HG03097 (cell line): ENCODE data around the gene CERS6.
"Not testable (repeated sequence)": the region's sequence is repeated elsewhere in the genome, so short reads cannot be mapped to it uniquely, and the experiment has no call there.

ENCODE experiments used
- ATAC-seq: cut with Tn5 transposase; IDR thresholded peaks from one replicate; pipeline ENCODE4 v1.9.1; 2021; ENCODE audit not compliant: unreplicated experiment, low FRiP score

Gene CERS6, protein sequence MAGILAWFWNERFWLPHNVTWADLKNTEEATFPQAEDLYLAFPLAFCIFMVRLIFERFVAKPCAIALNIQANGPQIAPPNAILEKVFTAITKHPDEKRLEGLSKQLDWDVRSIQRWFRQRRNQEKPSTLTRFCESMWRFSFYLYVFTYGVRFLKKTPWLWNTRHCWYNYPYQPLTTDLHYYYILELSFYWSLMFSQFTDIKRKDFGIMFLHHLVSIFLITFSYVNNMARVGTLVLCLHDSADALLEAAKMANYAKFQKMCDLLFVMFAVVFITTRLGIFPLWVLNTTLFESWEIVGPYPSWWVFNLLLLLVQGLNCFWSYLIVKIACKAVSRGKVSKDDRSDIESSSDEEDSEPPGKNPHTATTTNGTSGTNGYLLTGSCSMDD

DNA sequence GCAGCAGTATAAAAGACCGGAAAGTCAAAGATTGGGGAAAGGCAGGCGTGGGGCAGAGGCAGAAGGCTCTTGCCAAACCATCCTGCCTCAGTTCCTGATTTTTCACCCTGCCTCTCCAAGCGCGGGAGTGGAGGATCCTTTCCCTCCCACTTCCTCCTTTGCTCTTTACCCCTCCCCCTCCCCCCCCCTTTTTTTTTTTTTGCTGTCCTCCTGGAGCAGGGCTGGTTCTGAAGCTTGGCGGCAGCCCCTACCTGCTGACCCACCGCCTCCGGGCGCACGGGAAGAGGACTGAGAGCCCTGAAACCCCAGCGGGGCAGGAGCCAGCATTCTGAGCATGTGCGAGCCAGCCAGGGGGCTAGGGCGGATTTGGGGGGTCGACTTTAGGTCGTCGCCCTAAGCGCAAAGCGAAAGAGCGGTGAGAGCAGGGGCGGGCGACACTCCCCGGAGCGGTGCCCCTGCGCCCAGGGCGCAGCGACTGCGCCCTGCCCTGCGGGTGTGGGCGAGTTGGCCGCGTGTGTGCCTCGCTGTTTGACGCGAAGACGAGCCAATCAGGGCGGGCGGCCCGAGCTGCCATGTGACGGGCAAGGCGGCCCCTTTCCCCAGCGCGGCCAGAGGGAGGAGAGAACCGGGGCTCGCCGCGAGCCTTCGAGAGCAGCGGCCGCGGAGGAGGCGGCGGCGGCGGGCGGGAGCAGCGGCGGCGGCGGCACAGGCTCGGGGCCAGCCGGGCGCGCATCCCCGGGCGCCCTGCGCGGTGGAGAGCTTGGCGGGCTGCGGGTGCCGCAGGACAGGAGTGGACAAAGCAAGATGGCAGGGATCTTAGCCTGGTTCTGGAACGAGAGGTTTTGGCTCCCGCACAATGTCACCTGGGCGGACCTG lies at the start of gene CERS6:
CERS6 (plus strand) TSS at position 628 of the 876 bp plus-strand sequence; CDS start at position 805, 177 bp downstream.
- peak; percentile 88 for ATAC-seq

DNA sequence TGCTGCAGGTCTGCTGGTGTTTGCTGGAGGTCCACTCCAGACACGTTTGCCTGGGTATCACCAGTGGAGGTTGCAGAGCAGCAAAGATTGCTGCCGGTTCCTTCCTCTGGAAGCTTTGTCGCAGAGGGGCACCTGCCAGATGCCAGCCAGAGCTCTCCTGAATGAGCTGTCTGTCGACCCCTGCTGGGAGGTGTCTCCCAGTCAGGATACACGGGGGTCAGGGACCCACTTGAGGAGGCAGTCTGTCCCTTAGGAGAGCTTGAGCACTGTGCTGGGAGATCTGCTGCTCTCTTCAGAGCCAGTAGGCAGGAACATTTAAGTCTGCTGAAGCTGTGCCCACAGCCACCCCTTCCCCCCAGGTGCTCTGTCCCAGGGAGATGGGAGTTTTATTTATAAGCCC lies 43.8 kb upstream of the CERS6 start:
- not testable (repeated sequence) for ATAC-seq

DNA sequence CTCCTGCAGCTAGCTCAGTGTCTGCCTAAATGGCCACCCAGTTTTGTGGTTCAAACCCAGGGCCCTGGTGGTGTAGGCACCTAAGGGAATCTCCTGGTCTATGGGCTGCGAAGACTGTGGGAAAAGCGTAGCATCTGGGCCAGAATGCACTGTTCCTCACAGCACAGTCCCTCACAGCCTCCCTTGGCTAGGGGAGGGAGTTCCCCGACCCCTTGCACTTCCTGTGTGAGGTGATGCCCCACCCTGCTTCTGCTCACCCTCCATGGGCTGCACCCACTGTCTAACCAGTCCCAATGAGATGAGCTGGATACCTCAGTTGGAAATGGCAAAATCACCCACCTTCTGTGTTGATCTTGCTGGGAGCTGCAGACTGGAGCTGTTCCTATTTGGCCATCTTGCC lies 43.0 kb upstream of the CERS6 start:
- not testable (repeated sequence) for ATAC-seq

DNA sequence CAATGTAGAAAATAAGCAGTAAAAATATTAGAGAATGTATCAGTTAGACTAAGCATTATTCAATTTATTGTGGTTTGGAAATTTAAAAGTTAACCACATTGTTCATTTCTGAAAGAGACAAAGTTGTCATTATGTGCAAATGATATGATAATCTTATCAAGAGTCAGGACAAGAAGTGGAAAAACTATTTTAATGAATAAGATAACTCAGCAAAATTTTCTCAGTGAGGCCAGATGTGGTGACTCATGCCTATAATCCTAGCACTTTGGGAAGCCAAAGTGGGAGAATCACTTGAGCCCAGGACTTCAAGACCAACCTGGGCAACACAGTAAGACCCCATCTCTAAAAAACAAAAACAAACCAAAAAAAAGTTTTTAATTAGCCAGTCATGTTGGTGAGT lies 39.5 kb upstream of the CERS6 start:
- no peak for ATAC-seq

DNA sequence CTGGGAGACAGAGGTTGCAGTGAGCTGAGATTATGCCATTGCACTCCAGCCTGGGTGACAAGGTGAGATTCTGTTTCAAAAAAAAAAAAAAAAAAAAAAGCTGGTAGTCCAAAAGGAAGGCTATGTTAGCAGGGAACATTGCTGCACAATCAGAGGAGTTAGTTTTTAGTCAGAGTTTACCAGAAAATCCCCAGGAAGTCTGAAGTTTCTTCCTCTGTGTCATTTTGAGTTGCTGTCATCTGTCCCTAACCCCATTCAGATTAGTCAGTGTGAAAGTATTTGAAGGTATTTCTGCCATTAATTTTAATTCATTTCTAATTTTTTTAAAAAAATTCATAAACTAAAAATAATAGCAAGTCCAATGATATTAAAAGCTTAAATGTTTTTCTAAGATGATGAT lies 33.5 kb upstream of the CERS6 start:
- no peak for ATAC-seq

DNA sequence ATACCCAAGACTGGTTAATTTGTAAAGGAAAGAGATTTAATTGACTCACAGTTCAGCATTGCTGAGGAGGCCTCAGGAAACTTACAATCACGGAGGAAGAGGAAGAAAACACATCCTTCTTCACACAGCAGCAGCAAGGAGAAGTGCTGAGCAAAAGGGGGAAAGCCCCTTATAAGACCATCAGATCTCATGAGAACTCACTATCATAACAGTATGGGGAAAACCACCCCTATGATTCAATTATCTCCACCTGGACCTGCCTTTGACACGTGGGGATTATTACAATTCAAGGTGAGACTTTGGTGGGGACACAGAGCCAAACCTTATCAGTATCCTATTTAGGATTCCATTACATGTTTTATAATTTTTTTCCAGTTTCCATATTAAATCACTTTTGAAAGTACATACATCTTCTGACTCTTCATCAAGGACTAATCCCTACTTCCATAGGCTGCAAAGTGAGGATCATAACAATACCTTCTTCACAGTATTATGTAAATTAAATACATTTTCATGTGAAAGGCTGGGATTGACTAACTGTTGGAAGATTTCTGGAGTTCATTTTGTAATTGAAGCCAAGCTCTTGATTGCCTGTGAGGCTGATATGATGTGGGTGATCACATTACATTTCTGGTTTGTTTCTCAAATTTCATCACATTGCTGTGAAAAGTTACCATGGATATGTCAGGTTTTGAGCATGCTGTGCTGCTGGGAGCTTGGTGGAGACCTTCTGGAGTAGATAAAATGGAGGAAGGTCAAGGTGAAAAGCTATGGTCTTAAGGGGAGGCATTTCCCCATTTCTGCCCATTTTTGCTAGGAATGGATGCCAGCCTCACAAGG lies 31.7 kb upstream of the CERS6 start:
- ATAC-seq: no peak

DNA sequence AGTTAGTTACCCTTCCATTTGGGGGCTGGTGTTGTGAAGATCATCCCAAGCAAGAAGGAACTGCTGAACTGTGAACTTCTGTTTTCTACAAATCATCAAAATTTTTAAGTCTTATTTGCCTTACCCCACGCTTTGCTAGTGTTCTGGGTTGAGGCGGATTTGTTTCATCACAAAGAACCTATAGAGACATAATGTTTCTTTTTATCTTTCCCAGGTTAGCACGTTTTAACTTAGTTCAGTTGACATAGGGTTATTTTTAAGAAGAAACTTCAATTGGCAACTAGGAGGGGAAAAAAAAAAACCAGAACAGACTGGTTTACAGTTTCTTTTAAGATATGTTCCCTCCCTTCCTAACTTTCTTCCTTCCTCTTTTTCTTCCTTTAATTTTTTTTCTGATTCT lies 31.1 kb upstream of the CERS6 start:
- ATAC-seq: no peak

DNA sequence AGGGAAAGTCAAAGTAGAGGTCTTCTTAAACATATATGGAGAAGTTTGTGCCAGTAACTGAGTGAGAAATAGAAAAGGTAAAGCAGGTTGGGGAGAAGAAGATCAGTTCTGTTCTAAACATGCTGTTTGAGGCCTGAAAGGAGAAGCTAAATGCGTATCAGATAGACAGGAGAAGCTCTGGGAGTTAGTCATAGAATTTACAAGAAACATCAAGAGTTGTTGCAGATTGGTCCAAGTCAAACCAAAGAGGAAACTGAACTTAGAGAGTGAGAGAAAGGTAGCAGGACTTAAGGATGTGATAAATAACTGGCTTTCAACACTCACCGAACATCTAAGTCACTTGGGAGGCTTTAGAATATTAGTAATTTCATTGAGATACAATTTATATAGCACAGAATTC lies 29.2 kb upstream of the CERS6 start:
- no peak for ATAC-seq

DNA sequence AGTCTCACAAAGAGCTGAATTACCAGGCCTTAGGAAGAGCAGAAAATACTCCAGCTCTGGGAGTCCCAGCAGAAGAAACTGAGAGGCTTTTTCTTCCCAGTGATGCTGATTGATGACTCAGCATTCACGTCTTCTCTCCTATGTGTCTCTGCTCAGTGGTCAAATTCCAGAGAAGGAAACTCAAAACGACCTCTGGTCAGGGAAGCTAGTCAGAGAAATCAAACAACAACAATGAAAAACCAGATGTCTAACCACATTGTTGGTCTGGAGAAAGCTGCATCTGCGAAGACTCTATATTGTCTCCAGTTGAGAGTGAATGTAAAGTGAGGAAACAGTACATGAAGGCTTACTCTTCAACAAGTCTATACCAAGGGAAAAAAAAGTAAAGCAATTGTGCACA lies 28.6 kb upstream of the CERS6 start:
- ATAC-seq: no peak

DNA sequence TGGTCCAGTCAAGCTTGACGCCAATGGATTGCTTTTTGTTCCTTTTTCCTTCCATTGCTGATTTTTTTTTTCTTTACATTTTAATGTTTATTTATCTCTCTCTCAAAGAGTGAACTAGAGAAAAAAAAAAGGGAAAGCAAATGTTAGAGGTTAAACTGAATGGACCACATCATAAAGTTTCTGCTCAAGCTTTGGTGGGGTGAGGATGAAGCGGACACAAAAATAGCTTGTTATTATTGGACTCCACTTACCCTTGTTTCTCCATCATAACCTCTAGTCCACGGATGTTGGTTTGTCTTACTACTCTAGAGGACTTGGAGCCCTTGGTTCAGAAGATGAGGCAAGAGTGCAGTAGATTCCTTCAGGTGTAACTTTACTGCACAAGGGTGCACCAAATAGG lies 27.6 kb upstream of the CERS6 start:
- ATAC-seq: no peak

DNA sequence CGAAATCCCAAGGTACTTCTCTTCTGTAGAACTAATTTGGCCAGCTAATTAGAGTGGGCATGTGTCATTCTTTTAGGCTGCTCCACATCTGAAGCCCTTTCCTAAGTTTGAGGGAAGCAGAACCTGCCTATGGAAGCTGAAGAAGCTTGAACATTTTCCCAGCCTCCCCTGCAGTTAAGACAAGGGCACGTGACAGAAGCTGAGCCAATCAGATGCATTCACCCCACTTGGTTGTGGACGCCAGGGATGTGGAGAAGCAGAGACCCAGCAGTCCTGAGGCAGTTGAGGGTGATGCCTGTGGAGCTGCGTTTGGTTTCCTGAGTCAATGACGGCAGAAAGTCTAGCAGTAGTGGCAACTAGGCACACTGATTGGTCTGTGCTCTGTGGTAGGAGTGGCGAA lies 26.1 kb upstream of the CERS6 start:
- ATAC-seq: no peak

DNA sequence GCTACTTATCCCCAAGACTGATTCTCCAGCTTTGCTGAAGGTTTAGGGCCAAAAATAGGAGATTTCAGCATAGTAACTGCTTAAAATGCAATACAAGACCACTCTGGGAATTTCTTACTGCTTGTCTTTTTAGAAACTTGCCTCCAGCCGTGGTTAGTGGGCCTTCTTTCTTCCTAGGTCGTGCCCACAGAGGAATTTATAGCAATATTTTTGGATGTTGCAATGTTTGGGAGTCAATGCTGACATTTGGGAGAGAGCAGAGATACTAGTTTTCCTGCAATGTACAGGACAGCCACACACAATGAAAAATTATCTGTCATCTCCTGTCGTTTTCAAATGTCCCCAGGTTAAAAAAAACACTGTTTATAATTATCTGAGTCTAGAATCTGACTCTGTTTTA lies 25.6 kb upstream of the CERS6 start:
- ATAC-seq: no peak

DNA sequence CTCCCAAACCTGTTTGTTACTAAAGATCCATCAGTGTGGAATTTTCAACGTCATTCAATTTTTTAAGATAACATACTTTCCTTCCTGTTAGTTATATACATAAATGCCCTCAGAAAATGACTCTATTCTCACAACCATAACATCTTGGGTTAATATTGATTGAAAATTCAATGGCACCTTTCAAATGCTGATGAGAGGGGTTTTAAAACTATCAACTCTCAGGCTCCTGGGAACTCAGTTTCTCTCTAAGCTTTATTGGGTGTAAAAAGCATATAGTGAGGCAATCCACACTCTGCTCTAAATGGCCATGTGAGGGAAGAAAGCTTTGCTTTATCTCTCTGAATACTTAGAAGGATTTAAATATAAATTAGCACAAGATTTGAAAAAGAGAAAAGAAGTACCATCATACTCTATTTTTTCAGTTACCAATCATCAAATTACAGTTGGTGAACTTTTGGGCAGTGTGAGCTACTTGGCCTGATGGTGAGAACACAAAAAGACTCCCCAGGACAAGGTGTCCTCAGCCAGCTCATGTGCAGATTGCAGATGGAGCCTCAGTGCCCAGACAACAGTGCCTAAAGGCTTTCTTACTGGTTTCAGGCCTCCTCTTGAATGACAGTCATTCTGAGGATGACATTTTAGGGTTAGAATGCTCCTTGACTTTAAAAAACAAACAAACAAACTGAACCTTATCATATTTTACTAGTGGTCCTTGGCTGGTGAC lies 24.6 kb upstream of the CERS6 start:
- ATAC-seq: no peak

DNA sequence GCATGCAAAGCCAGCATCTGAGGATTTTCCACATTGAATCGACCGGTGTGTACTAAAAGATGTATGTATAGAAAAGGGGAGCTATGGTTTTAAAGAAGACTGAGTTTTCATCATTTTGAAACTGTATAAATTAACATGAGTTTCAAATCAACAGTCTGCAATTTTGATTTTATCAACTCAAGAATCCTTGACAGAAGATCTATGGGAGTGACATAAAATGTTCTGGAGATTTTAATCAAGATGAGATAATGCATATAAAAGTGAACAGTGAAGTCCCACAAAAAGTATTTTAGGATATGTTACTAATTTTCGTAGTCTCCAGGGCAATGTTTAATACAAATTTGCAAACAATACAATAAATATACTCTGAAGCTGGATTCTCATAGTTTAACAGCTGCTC lies 24.0 kb upstream of the CERS6 start:
- no peak for ATAC-seq

DNA sequence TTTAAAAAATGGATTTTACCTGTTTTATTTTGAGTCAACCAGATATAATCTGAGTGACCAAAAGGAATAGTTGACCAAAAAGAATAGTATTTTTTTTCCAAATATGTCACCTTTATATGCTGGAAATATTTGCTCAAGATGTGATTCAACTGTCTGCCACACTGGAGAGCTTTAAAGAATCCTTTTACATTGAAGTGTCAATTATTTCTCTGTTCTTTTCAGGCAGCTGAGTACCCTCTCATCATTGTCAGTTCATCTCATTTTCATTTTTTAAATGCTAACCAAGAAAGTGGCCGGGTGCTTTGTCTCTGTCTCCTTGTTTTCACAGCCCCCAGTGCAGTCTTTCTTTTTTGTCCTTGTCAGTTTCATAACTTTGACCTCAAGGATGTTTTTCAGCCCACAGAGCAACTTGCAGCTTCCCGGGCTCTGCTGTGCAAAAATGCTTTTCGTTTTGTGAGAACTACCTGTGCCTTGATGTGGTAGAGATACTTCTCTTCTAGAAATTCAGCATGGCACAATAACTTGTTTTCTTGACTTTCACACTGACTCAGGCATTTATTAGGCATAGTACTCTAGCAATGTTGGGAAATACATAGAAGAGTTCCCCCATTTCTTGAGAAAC lies 23.4 kb upstream of the CERS6 start:
- ATAC-seq: no peak

DNA sequence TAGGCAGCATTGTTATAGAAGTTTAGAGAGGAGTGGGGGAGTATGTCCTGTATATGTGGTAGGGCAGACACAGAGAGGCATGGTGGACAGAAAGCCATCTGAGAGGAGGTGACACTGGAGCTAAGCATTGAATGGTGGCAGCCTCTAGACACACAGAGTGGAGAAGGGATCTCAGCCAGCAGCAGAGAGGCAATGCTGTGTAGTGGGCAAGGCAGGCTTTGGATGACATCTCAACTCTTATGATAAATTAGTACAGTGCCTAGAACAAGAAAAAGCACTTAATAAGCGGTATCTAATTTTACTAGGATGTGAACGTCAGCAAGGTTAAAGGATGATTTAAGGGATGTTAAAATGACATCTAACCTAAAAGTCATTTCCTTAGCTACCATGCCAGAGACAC lies 22.5 kb upstream of the CERS6 start:
- no peak for ATAC-seq

DNA sequence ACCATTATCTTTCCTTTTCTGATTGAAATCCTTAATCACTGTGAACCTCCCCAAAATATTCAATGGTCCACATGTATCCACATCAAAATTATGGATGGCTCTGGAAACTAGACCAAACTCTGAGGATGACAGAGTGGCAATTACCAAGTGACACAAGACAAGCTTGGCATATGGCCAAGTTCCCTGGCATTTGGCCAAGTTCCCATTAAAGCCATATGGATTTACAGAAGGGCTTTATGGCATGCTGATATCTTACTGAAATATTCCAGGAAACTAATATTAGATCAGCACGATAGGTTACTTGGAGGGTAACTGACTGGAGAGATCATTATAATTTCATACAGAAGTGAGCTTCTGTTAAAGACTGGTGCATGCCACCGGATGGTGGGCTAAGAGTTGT lies 21.9 kb upstream of the CERS6 start:
- ATAC-seq: no peak

DNA sequence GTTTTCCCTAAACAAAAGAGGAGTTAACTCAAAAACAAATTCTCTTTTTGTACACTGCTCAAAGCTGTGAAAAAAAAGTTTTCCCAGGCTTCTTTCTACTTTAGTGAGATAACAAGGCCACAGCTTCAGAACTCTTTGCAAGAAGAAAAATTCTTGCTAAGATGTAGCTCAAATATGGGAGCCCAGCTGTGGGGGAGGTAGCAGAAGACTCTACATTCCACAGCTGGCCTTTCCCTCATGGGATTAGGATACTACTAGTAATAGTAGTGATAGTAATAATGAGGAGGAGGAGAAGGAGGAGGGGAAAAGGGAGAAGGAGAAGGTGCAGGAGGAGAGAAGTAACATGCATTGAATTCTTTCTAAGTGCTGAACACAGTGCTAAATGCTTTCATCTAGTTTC lies 19.2 kb upstream of the CERS6 start:
- ATAC-seq: no peak

DNA sequence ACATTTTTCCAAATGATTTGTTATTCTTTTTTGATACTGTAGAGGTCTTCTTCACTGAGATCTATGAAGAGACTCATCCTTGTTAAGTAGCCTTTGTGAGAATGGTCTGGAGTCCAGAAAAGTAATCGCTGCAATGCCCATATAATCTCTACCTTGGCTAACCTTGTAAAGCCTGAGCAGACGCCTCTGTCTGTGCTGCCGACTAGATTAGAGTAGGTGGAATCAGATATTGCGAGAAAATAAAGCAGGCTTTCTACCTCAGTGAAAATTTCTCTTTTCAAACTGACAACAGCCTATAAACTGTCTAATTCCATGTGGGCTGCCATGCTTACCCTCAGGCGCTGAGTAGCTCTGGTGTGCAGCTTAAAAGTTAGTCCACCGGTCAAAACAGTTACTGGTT lies 17.5 kb upstream of the CERS6 start:
- ATAC-seq: no peak

DNA sequence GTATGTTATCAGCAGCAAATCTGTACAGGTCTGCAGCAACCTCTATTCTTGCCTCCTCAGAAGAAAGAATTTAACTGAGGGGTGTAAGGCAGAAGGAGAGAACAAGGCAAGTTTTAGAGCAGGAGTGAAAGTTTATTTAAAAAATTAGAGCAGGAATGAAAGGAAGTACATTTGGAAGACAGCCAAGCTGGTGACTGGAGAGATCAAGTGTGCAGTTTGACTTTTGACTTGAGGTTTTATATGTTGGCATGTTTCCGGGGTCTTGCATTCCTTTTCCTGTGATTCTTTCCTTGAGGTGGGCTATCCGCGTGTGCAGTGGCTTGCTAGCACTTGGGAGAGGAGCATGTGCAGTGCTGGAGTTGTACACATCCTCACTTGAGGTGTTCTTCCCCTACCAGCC lies 16.5 kb upstream of the CERS6 start:
- ATAC-seq: no peak
